ENCODE data around the gene WASL. TPM values are rescaled to one million over a fixed set of nuclear protein-coding genes. Genes with fewer than 3 reads are reported as not detected.

Gene WASL
- total and polyA plus RNA-seq, 2 of the 13 experiments (the other 11 are each of a cell fraction or from before 2014, with no cell fraction given), result 7.9 to 12.8 TPM

DNA sequence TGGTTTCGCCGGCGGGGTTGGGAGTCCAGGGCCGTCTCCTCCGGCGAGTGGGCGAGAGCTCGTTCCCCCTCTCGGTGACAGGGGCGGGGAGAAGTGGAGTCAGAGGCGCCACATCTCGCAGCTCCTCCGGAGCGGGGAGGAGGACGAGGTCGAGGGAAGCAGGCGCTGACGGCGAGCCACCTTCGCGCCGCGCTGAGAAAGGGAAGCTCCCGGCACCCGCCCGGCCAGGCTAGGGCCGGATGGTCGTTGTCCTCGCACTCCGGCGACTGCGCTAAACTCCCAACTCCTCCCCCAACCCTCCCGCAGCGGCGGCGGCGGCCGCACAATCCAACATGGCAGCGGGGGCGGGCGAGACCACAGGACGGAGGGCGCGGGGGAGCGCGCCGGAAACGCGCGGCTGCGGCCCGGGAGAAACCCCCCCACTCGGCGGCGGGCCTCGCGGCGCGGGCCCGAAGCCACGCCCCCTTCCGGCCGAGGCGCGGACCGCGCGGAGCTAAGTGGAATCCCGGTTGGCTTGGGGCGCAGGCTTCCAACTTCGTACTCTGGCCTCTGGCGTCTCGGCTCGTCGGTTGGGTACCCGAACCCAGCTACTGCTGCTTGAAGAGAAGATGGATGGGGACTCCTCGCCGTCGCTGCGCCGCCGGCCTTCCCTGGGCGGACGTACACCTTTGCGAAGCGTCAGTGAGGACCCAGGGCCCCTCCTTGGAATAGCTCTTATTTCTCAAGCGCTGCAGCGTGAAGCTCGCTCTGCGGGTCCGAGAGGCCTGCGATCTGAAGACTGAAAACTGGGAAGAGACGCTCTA is at the start of gene WASL (continued):
- no peak for TF ChIP-seq ZBTB26 (CRISPR knock-in tag; IDR thresholded peaks at IDR 0.05; ENCODE audit: borderline replicate concordance)
- TF ChIP-seq ELF3 (CRISPR knock-in tag; IDR thresholded peaks at IDR 0.05), result peak; percentile 62; the same call in 1 of the 2 replicates
- TF ChIP-seq, protein P1, sequence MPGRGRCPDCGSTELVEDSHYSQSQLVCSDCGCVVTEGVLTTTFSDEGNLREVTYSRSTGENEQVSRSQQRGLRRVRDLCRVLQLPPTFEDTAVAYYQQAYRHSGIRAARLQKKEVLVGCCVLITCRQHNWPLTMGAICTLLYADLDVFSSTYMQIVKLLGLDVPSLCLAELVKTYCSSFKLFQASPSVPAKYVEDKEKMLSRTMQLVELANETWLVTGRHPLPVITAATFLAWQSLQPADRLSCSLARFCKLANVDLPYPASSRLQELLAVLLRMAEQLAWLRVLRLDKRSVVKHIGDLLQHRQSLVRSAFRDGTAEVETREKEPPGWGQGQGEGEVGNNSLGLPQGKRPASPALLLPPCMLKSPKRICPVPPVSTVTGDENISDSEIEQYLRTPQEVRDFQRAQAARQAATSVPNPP (CRISPR knock-in tag; IDR thresholded peaks at IDR 0.05), result peak; percentile 48; the same call in 1 of the 2 replicates
- TF ChIP-seq, protein P2, sequence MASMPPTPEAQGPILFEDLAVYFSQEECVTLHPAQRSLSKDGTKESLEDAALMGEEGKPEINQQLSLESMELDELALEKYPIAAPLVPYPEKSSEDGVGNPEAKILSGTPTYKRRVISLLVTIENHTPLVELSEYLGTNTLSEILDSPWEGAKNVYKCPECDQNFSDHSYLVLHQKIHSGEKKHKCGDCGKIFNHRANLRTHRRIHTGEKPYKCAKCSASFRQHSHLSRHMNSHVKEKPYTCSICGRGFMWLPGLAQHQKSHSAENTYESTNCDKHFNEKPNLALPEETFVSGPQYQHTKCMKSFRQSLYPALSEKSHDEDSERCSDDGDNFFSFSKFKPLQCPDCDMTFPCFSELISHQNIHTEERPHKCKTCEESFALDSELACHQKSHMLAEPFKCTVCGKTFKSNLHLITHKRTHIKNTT (CRISPR knock-in tag; IDR thresholded peaks at IDR 0.05), result no peak
- no peak for TF ChIP-seq JUN (CRISPR knock-in tag; IDR thresholded peaks at IDR 0.05)
- TF ChIP-seq, protein P3, sequence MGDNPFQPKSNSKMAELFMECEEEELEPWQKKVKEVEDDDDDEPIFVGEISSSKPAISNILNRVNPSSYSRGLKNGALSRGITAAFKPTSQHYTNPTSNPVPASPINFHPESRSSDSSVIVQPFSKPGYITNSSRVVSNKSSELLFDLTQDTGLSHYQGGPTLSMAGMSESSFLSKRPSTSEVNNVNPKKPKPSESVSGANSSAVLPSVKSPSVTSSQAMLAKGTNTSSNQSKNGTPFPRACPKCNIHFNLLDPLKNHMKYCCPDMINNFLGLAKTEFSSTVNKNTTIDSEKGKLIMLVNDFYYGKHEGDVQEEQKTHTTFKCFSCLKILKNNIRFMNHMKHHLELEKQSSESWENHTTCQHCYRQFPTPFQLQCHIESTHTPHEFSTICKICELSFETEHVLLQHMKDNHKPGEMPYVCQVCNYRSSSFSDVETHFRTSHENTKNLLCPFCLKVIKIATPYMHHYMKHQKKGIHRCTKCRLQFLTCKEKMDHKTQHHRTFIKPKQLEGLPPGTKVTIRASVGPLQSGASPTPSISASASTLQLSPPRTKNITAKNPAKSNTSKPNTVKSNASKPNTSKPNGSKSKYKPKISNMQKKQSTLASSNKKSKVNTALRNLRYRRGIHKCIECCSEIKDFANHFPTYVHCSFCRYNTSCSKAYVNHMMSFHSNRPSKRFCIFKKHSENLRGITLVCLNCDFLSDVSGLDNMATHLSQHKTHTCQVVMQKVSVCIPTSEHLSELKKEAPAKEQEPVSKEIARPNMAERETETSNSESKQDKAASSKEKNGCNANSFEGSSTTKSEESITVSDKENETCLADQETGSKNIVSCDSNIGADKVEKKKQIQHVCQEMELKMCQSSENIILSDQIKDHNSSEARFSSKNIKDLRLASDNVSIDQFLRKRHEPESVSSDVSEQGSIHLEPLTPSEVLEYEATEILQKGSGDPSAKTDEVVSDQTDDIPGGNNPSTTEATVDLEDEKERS (CRISPR knock-in tag; IDR thresholded peaks at IDR 0.05), result no peak
- peak; percentile 45; the same call in 1 of the 2 replicates for TF ChIP-seq MYC (CRISPR knock-in tag; IDR thresholded peaks at IDR 0.05; ENCODE audit: borderline replicate concordance)
- no peak; the same call in 1 of the 2 replicates for TF ChIP-seq ZZZ3 (CRISPR knock-in tag; IDR thresholded peaks at IDR 0.05; ENCODE audit: borderline replicate concordance)
- TF ChIP-seq NFYC (CRISPR knock-in tag; IDR thresholded peaks at IDR 0.05), result no peak
- TF ChIP-seq, protein P4, sequence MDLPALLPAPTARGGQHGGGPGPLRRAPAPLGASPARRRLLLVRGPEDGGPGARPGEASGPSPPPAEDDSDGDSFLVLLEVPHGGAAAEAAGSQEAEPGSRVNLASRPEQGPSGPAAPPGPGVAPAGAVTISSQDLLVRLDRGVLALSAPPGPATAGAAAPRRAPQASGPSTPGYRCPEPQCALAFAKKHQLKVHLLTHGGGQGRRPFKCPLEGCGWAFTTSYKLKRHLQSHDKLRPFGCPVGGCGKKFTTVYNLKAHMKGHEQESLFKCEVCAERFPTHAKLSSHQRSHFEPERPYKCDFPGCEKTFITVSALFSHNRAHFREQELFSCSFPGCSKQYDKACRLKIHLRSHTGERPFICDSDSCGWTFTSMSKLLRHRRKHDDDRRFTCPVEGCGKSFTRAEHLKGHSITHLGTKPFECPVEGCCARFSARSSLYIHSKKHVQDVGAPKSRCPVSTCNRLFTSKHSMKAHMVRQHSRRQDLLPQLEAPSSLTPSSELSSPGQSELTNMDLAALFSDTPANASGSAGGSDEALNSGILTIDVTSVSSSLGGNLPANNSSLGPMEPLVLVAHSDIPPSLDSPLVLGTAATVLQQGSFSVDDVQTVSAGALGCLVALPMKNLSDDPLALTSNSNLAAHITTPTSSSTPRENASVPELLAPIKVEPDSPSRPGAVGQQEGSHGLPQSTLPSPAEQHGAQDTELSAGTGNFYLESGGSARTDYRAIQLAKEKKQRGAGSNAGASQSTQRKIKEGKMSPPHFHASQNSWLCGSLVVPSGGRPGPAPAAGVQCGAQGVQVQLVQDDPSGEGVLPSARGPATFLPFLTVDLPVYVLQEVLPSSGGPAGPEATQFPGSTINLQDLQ (CRISPR knock-in tag; IDR thresholded peaks at IDR 0.05), result no peak; the same call in 1 of the 2 replicates
- TF ChIP-seq HOXD1 (CRISPR knock-in tag; IDR thresholded peaks at IDR 0.05), result 0 out of 2 replicates have a peak, but pooled peaks have one; percentile 70
- no peak for TF ChIP-seq ZBTB1 (CRISPR knock-in tag; IDR thresholded peaks at IDR 0.05; ENCODE audit: borderline replicate concordance)
- TF ChIP-seq, protein P5, sequence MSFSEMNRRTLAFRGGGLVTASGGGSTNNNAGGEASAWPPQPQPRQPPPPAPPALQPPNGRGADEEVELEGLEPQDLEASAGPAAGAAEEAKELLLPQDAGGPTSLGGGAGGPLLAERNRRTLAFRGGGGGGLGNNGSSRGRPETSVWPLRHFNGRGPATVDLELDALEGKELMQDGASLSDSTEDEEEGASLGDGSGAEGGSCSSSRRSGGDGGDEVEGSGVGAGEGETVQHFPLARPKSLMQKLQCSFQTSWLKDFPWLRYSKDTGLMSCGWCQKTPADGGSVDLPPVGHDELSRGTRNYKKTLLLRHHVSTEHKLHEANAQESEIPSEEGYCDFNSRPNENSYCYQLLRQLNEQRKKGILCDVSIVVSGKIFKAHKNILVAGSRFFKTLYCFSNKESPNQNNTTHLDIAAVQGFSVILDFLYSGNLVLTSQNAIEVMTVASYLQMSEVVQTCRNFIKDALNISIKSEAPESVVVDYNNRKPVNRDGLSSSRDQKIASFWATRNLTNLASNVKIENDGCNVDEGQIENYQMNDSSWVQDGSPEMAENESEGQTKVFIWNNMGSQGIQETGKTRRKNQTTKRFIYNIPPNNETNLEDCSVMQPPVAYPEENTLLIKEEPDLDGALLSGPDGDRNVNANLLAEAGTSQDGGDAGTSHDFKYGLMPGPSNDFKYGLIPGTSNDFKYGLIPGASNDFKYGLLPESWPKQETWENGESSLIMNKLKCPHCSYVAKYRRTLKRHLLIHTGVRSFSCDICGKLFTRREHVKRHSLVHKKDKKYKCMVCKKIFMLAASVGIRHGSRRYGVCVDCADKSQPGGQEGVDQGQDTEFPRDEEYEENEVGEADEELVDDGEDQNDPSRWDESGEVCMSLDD (CRISPR knock-in tag; IDR thresholded peaks at IDR 0.05; ENCODE audit: borderline replicate concordance), result no peak
- TF ChIP-seq TCF7L2 (IDR thresholded peaks at IDR 0.05; ENCODE audit: low read depth, low read length), result no peak
